Esophagus (tissue), 2 donors: ENCODE results near the gene UBE2V1. TPM values are rescaled to one million over a fixed set of nuclear protein-coding genes. Genes with fewer than 3 reads are reported as not detected.
"Not testable (repeated sequence)": the region's sequence is repeated elsewhere in the genome, so short reads cannot be mapped to it uniquely, and the experiment has no call there.

ENCODE experiments used
- H3K27ac ChIP-seq, 2 donors: one replicate each; pipeline ENCODE4 v1.5.1; 2013; ENCODE audit warnings: low read depth in 2 of 2, mild to moderate bottlenecking in 2 of 2, inconsistent platforms in 1 of 2, low read length in 1 of 2, moderate library complexity in 1 of 2
- H3K27me3 ChIP-seq, 2 donors: one replicate each; pipeline ENCODE4 v1.6.1; 2013; ENCODE audit warnings: low read length in 2 of 2, control low read depth in 1 of 2, mild to moderate bottlenecking in 1 of 2; ENCODE audit not compliant: insufficient read depth in 2 of 2, control insufficient read depth in 1 of 2
- H3K36me3 ChIP-seq, 2 donors: one replicate each; pipeline ENCODE4 v1.6.1; 2013; ENCODE audit warnings: low read length in 1 of 2; ENCODE audit not compliant: control insufficient read depth in 2 of 2, insufficient read depth in 2 of 2
- H3K4me1 ChIP-seq, 2 donors: one replicate each; pipeline ENCODE4 v1.6.1; 2013; ENCODE audit warnings: low read length in 1 of 2; ENCODE audit not compliant: control insufficient read depth in 2 of 2, insufficient read depth in 2 of 2
- H3K4me3 ChIP-seq, 2 donors: one replicate each; pipeline ENCODE4 v1.5.1; 2013; ENCODE audit warnings: low read length in 2 of 2, mild to moderate bottlenecking in 2 of 2, low read depth in 1 of 2, moderate library complexity in 1 of 2
- H3K9me3 ChIP-seq, 2 donors: one replicate each; pipeline ENCODE4 v1.6.1; 2013; ENCODE audit warnings: mild to moderate bottlenecking in 2 of 2, low read depth in 1 of 2, low read length in 1 of 2, moderate library complexity in 1 of 2; ENCODE audit not compliant: control insufficient read depth in 2 of 2, insufficient read depth in 1 of 2
- WGBS, 2 donors: extraction: QIAGEN DNeasy Blood & Tissue Kit; methylation state at CpG; one replicate each; pipeline ENCODE4 v1.1.7; 2013; 5-methylcytosine and 5-hydroxymethylcytosine counted together
- polyA plus RNA-seq, 2 donors: library from polyadenylated mRNA; stranded (reverse); fragments of 200-250 nt; gene quantifications; one replicate each; pipeline ENCODE4 v1.2.3, GENCODE V29; 2013
- donor health status: healthy with polysubstance abuse.
- donor health status: Bipolar disorder and iron deficiency.

The UBE2V1 gene
- polyA plus RNA-seq, 2 donors: 57.4 to 73.1 TPM

- peaks cover 6 to 35% of the 10 kb centered on the region in 2 donors for H3K4me1 ChIP-seq
- H3K36me3 ChIP-seq: peaks cover 7 to 26% of the 10 kb centered on the region in 2 donors
- no peak overlapping the region for H3K4me3 ChIP-seq
- H3K27ac ChIP-seq: peak overlapping the region; percentile 69 to 80
- 52 to 54% methylated on average over 29 of the region's 29 CpGs for WGBS, 2 donors
- no peaks in the 10 kb centered on the region for H3K9me3 ChIP-seq
- H3K27me3 ChIP-seq: no peaks in the 10 kb centered on the region
These were observed 25.8 kb upstream of the UBE2V1 start for GRCh38 chr20:50138479-50139393.

- peak overlapping the region; percentile 69 to 82 for H3K27ac ChIP-seq
- no peaks in the 10 kb centered on the region for H3K27me3 ChIP-seq
- WGBS, 2 donors: 72 to 76% methylated on average over 5 of the region's 5 CpGs
- peaks cover 6 to 28% of the 10 kb centered on the region in 2 donors for H3K36me3 ChIP-seq
- no peaks in the 10 kb centered on the region for H3K9me3 ChIP-seq
- peaks cover 7 to 37% of the 10 kb centered on the region in 2 donors for H3K4me1 ChIP-seq
- no peak overlapping the region for H3K4me3 ChIP-seq
These were observed 25.1 kb upstream of the UBE2V1 start for GRCh38 chr20:50138120-50138478.

- not testable (repeated sequence) for H3K4me3 ChIP-seq, H3K9me3 ChIP-seq, H3K27me3 ChIP-seq
- H3K27ac ChIP-seq: peak overlapping the region; percentile 14 to 82
- peaks cover 4 to 28% of the 10 kb centered on the region in 2 donors for H3K36me3 ChIP-seq
- WGBS, 2 donors: 84% methylated on average over 13 of the region's 13 CpGs
- H3K4me1 ChIP-seq: peaks cover 7 to 34% of the 10 kb centered on the region in 2 donors
These were observed 24.8 kb upstream of the UBE2V1 start for GRCh38 chr20:50137702-50138101.

- no peak overlapping the region for H3K4me3 ChIP-seq
- no peaks in the 10 kb centered on the region for H3K27me3 ChIP-seq
- 89 to 91% methylated on average over 15 of the region's 15 CpGs for WGBS, 2 donors
- peaks cover 7 to 30% of the 10 kb centered on the region in 2 donors for H3K4me1 ChIP-seq
- peak overlapping the region; percentile 30 to 82 for H3K27ac ChIP-seq
- peaks cover 4 to 32% of the 10 kb centered on the region in 2 donors for H3K36me3 ChIP-seq
- H3K9me3 ChIP-seq: no peaks in the 10 kb centered on the region
These were observed 24.1 kb upstream of the UBE2V1 start for GRCh38 chr20:50136822-50137599.

- not testable (repeated sequence) for H3K4me3 ChIP-seq, H3K27me3 ChIP-seq, H3K27ac ChIP-seq, H3K9me3 ChIP-seq
- Histone ChIP-seq H3K36me3 (peaks cover 4 to 35% of the 10 kb centered on the region in 2 donors), H3K4me1 (peaks cover 5 to 19% of the 10 kb centered on the region in 2 donors)
- 96 to 97% methylated on average over 7 of the region's 7 CpGs for WGBS, 2 donors
These were observed 22.2 kb upstream of the UBE2V1 start for GRCh38 chr20:50135157-50135556.

- Histone ChIP-seq H3K36me3 (peaks cover 10 to 46% of the 10 kb centered on the region in 2 donors), H3K9me3 (no peaks in the 10 kb centered on the region), H3K4me3 (no peak overlapping the region), H3K4me1 (peaks cover 7 to 13% of the 10 kb centered on the region in 2 donors), H3K27me3 (no peaks in the 10 kb centered on the region), H3K27ac (peak overlapping the region; percentile 2 to 33)
- WGBS, 2 donors: 62 to 70% methylated on average over 9 of the region's 9 CpGs
These were observed 20.7 kb upstream of the UBE2V1 start for GRCh38 chr20:50133474-50134217.

GRCh38 chr20:50133041-50133440 lies 20.1 kb upstream of the UBE2V1 start:
- Histone ChIP-seq H3K4me1 (peaks cover 5 to 8% of the 10 kb centered on the region in 2 donors), H3K27ac (peak overlapping the region; percentile 2 to 33), H3K4me3 (no peak overlapping the region), H3K9me3 (no peaks in the 10 kb centered on the region), H3K27me3 (no peaks in the 10 kb centered on the region), H3K36me3 (peaks cover 10 to 52% of the 10 kb centered on the region in 2 donors)
- 63 to 72% methylated on average over 6 of the region's 6 CpGs for whole genome bisulfite sequencing, 2 donors

GRCh38 chr20:50130995-50131394 lies 18.0 kb upstream of the UBE2V1 start:
- WGBS, 2 donors: 73 to 76% methylated on average over 4 of the region's 4 CpGs
- H3K4me3 ChIP-seq: no peak overlapping the region
- peak overlapping the region in 1 of 2 donors; percentile 63 for H3K27ac ChIP-seq
- H3K36me3 ChIP-seq: peaks cover 15 to 68% of the 10 kb centered on the region in 2 donors
- peaks cover 5 to 12% of the 10 kb centered on the region in 2 donors for H3K4me1 ChIP-seq
- H3K27me3 ChIP-seq: no peaks in the 10 kb centered on the region
- H3K9me3 ChIP-seq: no peaks in the 10 kb centered on the region

GRCh38 chr20:50130356-50130723 lies 17.4 kb upstream of the UBE2V1 start:
- 77 to 88% methylated on average over 1 of the region's 1 CpG for WGBS, 2 donors
- H3K4me1 ChIP-seq: peaks cover 5 to 12% of the 10 kb centered on the region in 2 donors
- no peak overlapping the region for H3K4me3 ChIP-seq
- H3K9me3 ChIP-seq: no peaks in the 10 kb centered on the region
- H3K27ac ChIP-seq: peak overlapping the region in 1 of 2 donors; percentile 63
- H3K27me3 ChIP-seq: no peaks in the 10 kb centered on the region
- H3K36me3 ChIP-seq: peaks cover 15 to 71% of the 10 kb centered on the region in 2 donors
